Erythroblast (primary cell): ENCODE results near the gene SETD7.

Source experiments
- DNase-seq, 2 experiments: peaks; one replicate each; lab custom pipeline; 2025; lab: John Stamatoyannopoulos, UW
- GATA1 ChIP-seq: IDR thresholded peaks from 2 replicates; pipeline ENCODE4 v1.6.1; 2011; ENCODE audit warnings: low read depth, mild to moderate bottlenecking, control low read depth, low read length, moderate library complexity
- POLR2A ChIP-seq: IDR thresholded peaks from 2 replicates; pipeline ENCODE4 v1.6.1; 2011; ENCODE audit warnings: mild to moderate bottlenecking, low read length

Gene SETD7

DNA sequence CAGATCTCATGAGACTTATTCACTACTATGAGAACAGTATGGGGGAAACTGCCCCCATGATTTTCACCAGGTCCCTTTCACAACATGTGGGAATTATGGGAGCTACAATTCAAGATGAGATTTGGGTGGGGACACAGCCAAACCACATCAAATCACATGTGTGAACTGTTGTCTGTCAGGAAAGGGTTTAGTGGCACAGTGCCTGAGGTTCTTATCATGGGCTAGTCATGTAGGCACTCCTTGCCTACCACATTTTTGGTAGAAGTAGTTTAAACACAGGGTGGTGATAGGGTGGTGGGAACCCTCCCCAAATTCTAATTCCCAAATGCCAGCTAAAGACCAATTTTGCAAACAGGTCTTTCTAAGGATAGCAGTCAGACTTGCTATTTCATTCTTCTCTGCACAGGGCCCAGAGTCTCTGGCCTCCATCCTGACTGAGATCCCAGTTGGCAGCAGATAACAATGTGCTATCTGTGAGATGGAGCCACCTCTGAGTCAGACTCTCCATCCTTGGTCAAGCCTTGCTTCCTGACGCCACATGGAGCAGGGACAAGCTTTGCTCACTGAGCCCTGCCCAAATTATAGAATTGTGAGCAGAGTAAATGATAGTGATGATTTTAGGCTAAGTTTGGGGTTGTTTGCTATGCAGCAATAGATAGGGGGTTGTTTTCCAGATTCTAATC is 33.5 kb upstream of the SETD7 start:
- DNase-seq: no peak
- TF ChIP-seq POLR2A (no peak), GATA1 (no peak)

DNA sequence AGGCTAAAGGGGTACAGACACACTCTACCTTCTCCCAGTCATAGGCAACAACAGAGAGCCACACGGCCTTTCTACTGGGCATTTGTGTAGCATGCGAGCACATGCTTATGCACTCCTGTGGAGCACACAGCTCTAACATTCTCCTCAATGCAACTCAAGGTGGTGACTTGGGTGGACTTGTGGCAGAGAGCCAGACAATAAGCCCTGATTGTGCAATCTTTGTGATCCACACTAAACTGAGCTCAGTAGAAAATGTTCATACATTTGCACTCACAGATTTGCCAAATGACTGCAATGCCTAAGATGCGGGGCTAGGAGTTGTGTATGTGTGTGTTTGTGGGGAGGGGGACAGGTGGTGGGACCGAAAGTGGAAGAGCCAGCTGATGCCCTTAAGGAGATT is 31.4 kb upstream of the SETD7 start:
- no peak for TF ChIP-seq GATA1
- no peak for TF ChIP-seq POLR2A
- no peak for DNase-seq

DNA sequence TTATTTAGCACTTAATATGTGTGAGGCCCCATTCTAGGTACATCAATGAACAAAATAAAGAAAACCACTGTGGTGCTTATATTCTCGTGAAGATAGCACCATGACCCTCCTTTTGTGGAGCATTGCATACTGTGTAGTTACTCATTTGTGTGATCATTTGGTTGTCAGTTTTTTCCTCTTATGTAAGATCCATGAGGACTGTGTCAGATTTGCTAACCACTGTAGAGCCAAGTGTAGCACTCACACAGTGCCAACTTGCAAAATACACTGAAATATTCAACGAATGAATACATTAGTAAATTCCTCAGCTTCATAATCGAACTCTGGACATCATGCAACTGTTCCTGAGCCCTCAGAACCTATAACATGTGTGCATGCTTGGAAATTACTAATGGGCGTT is 29.5 kb upstream of the SETD7 start:
- TF ChIP-seq GATA1: no peak
- no peak for DNase-seq

DNA sequence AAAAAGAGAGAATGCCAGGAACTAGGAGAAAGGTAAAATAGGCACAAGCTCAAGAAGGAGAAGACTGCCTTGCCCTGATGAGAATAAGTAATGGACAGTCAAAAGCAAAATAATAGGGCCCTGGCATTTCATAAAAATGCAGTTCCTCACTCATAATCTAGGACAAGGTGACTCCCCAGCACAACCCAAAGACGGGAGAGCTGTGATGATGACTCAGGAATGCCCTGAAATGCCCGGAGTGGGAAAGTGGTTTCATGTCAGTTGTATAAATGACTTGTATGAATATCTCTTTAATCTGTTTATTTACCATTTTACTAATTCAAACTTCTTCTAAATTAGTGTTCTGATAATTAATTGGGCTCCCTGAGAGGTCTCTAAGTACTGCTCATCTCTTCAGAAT is 28.8 kb upstream of the SETD7 start:
- no peak for DNase-seq
- no peak for TF ChIP-seq GATA1
- TF ChIP-seq POLR2A: no peak

DNA sequence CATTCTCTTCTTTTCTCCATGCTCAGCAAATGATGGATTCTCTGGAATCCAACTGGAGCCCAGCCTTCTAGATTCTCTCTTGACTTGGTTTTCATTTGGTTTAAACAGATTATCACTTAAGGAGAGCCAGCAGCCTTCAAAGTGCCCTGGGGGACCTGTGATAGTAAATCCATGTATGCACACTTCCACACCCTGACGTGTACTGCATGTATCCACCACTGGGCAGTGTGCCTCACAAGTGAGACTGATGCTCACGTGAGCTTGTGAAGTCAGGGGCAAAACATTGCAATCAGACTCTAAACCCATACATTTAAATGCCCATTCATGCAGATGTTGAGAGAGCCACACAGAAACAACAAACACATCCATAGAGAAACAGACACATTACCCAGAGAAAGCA is 28.0 kb upstream of the SETD7 start:
- no peak for TF ChIP-seq POLR2A
- no peak for TF ChIP-seq GATA1

DNA sequence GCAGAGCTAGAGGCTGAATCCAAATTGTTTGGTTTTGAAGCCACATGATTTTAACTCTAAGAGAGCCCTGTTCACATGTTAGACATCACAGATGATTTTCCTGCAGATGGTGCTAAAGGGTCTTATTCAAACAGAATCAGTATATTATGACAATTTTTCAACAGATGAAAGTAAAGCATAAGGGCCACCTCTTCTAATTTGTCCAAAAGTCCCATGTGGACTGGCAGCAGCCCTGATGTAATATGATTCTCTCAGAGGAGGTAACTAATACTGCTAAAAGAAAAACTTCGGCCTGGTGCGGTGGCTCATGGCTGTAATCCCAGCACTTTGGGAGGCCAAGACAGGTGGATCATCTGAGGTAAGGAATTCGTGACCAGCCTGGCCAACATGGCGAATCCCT is 26.0 kb upstream of the SETD7 start:
- no peak for DNase-seq
- no peak for TF ChIP-seq GATA1

More for the DNA sequence above, 28.0 kb upstream of the SETD7 start:
- DNase-seq: no peak

DNA sequence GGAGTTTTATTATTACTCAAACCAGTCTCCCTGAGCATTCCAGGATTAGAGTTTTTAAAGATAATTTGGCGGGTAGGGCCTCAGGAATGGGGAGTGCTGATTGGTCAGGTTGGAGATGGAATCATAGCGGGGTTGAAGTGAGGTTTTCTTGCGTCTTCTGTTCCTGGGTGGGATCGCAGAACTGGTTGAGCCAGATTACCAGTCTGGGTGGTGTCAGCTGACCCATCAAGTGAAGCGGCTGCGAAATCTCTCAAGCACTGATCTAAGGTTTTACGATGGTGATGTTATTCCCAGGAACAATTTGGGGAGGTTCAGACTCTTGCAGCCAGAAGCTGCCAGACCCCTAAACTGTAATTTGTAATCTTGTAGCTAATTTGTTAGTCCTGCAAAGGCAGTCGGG is 25.1 kb upstream of the SETD7 start:
- no peak for TF ChIP-seq GATA1
- no peak for DNase-seq

DNA sequence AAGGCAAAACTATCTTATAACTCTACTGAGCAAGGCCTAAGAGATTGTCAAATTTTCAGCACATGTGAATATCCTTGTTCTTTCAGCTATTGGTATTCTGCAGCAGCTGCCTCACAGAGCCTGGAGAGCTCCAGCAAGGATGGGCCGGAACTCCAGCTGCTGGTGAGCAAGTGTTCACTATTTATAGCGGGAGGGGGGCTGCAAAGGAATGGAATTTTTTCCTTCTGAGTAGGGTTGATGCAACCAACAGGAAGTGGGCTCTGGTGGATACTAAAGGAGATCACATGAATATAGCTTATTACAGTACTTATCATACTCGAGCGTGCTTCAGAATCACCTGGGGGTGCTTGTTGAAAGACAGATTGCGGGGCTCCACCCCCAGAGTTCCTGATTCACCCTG is 20.2 kb upstream of the SETD7 start:
- no peak for TF ChIP-seq POLR2A
- no peak for TF ChIP-seq GATA1
- DNase-seq: no peak

DNA sequence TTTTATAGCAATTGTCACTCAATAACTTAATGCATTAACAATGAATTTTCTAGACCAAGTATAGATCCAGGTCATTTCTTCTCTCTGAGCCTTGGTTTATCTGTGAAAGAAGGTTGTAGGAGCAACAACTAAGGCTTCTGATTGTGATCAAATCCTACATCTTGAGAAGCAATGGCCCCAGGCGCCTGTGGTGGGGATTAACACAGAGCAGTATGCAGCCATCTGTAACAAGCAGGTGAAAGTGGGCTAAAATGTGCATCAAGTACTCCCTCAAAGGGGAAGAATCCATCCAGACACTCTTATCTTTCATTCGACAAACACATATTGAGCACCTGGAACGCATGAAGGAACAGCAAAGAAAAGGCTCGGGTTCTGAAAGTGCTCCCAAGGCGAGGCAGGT is 19.1 kb upstream of the SETD7 start:
- no peak for DNase-seq
- TF ChIP-seq POLR2A (no peak), GATA1 (no peak)

DNA sequence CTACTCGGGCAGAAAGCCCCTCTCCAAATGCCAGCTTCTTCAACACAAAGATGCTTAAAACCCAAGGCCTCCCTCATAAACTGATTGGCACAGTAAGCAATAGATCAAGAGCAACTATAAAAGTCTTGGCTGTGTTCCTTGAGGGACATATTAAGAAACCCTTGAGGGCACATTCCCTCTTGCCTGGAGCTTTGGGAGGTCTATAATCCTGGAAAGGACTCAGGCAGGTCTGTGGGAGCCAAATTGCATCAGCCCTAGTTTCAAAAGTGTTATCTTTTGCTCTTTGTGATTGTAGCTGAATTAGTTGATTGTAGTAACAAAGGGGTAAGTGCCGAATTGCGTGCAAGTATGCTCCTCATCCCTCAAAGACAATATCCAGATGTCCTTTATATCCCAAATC is 18.6 kb upstream of the SETD7 start:
- TF ChIP-seq POLR2A (no peak), GATA1 (no peak)
- no peak for DNase-seq

DNA sequence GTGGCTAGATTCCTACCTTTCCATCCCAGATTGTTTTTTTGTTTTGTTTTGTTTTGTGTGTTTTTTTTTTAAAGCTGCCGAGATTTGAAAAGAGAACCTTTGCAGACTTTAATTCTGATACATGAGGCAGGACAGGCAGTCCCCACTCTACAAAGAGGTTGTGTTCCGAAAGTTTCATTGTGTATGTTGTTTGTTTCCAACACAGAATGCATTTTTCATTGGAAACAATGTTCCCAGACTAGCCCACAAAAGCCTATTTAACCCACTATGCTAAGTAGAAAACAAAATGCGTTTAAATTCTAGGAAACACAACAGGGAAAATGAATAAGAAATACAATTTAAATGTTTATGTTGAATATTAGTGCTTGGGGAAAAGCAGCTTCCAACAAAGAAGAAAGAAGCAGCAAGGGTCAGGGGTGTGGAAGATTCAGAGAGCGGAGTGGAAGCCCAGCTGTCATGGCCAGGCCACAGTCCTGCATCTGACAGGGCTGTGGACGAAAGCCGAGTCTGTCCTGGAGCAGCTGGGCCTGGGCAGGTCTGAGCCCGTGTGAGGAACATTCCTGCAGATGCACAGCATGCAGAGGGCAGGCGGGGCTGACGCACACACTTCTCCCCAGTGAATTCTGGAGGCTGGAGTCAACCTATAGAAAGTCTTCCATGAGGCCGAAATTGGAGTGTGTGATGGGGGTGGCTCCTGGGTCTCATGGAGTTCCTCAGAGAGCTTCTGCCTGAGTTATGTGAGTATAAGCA is 12.4 kb upstream of the SETD7 start:
- DNase-seq: no peak
- TF ChIP-seq POLR2A (no peak), GATA1 (no peak)

DNA sequence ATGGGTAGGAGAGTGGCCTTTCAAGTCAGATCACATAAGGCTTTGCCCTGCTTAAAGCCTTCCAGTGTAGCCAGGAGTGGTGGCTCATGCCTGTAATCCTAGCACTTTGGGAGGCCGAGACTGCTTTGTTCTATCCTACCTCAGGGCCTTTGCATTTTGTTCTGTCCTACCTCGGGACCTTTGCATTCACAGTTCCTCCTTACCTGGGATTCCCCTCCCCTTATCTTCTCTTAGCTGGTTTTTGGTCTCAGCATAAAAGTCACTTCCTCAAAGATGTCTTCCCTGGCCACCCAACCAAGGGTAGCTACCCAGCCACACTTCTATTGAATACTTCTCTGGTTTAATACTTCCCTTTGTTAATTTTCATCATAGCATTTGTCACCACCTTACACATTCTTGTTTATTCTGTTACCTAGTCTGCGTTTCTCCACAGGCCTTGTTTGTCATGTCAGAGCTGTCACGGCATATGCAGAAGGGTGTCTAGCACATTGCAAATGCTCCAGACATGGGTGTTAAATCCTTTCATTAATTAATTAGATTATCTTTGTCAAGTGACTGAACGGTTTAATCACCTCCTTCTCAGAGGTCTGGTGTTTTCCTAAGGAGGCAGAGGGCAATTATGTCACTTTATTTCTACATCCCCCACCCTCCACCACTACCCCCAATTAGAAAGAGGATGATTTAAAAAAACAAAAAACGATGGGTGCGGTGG is 11.3 kb upstream of the SETD7 start:
- TF ChIP-seq POLR2A (no peak), GATA1 (no peak)
- no peak for DNase-seq

DNA sequence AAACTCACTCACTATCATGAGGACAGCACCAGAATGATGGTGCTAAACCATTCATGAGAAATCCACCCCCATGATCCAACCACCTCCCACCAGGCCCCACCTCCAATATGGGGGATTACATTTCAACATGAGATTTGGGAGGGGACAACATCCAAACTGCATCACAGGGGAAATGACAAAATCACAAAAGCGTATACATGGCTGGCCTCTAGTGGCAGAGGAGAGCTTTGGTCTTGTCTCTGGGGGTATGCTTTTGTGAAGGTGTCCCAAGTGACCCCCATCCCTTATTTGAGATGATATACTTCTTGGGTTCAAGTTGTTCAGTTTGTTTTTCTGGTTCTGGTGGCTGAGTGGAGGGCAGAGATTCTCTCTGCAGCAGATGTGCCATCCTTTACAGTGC is 8.5 kb upstream of the SETD7 start:
- DNase-seq: no peak
- TF ChIP-seq GATA1: no peak
- no peak for TF ChIP-seq POLR2A

DNA sequence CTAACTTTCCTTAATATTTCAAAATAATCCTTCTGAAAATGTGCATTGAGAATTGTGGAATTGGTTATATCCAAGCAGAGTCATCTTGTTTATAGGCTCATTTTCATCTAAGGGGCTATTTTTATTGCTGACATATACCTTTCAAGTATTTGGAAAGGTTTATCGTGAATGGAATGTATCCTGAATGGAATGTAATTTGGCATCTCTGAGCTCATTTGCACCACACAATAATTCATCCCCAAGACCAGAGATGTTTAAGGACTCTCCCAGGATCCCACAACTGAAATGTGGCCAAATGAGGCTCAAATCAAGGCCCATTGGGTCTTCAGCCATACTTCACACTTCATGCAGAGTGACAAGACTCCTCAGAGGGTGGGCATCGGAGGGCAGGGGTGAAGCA is 7.5 kb upstream of the SETD7 start:
- no peak for DNase-seq
- TF ChIP-seq GATA1: no peak
- no peak for TF ChIP-seq POLR2A

DNA sequence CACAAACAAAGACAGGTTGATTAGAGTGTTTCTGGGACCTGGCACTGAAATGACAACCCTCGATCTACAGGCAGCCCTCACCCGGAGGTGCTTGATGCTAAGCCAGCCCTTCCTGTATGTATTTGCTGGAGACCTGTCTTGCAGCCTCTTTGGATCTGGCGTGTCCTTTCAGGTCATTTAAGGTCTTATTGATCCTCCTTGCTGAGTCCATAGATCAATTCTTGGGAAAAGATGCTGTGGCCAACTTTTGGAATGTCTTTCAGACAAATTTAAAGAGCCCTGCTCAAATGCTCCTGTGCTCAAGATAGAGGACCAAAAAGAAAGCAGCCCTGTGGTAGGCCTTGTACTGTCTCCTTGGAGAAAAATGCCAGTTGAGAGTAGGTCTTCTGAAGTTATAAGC is 6.8 kb upstream of the SETD7 start:
- DNase-seq: no peak
- TF ChIP-seq GATA1 (no peak), POLR2A (no peak)

DNA sequence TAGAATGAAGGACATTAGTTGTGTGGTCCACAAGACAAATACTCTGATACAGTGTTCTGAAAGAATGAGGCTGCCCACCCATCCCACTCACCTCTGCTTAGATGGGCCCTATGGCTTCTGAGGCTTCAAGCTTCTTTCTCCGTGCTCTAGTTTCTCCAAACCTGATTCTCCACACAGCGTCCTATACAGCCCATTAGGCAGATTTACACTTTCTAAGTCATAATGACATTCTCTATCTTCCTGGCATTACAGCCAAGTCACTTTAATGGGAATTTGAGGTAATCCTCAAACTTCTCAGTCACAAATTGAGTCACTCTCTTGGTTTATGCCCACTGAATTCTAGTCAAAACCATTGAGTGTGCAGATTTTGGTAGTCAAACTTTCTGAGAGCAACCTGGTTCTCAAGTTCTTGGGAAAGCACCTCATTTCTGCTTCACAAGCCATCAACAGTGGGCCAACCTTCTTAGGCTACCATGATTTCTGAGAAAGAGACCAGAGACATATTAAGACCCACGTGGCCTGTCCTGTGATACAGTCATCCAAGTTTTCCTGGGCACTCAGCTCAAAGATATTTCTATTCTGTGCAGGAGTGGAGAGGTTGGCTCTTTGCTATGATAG is 6.2 kb upstream of the SETD7 start:
- no peak for TF ChIP-seq GATA1
- no peak for DNase-seq
